KMS-11 (cell line): Measurements from ENCODE around the gene GAS2L1.

ENCODE experiments used
- H2AFZ ChIP-seq: fragments of 200-600 bp; sonication (generic); 2 replicates; pipeline ENCODE4 v1.6.1; 2016; ENCODE audit warnings: antibody characterized with exemption, mixed run types, low read depth
- H3K27ac ChIP-seq: fragments of 200-600 bp; sonication (generic); 2 replicates; pipeline ENCODE4 v1.6.1; 2016; ENCODE audit warnings: mild to moderate bottlenecking, mixed run types
- H3K27me3 ChIP-seq: fragments of 200-600 bp; sonication (generic); 2 replicates; pipeline ENCODE4 v1.6.1; 2017; ENCODE audit warnings: mild to moderate bottlenecking, low read depth, mixed run types, moderate library complexity; ENCODE audit not compliant: insufficient read depth
- H3K36me3 ChIP-seq: fragments of 200-600 bp; sonication (generic); 2 replicates; pipeline ENCODE4 v1.6.1; 2017; ENCODE audit warnings: mild to moderate bottlenecking, mixed run types; ENCODE audit not compliant: insufficient read depth
- H3K4me1 ChIP-seq: fragments of 200-600 bp; sonication (generic); 2 replicates; pipeline ENCODE4 v1.6.1; 2016; ENCODE audit warnings: mild to moderate bottlenecking, low read depth, mixed run types; ENCODE audit not compliant: poor library complexity, severe bottlenecking
- H3K4me2 ChIP-seq: fragments of 200-600 bp; sonication (generic); 2 replicates; pipeline ENCODE4 v1.7.0; 2016; ENCODE audit warnings: mild to moderate bottlenecking, mixed run types
- H3K4me3 ChIP-seq: fragments of 200-600 bp; sonication (generic); IDR thresholded peaks from 2 replicates; pipeline ENCODE4 v1.6.1; 2017; ENCODE audit warnings: low read depth, low read length, mixed read lengths; ENCODE audit not compliant: insufficient read depth
- H3K79me2 ChIP-seq: fragments of 200-600 bp; sonication (generic); 2 replicates; pipeline ENCODE4 v1.6.1; 2016; ENCODE audit warnings: low read depth, mixed run types; ENCODE audit not compliant: insufficient read depth
- H3K9ac ChIP-seq: fragments of 200-600 bp; sonication (generic); 2 replicates; pipeline ENCODE4 v1.6.1; 2016; ENCODE audit warnings: mild to moderate bottlenecking, mixed run types
- H4K20me1 ChIP-seq: fragments of 200-600 bp; sonication (generic); 2 replicates; pipeline ENCODE4 v1.6.1; 2016; ENCODE audit warnings: mild to moderate bottlenecking, mixed run types; ENCODE audit not compliant: insufficient read depth
- CTCF ChIP-seq: fragments of 200-600 bp; sonication (generic); conservative IDR thresholded peaks from 2 replicates; pipeline ENCODE4 v1.6.1; 2017; ENCODE audit warnings: low read depth, mild to moderate bottlenecking, antibody characterized with exemption, low read length, moderate library complexity, mixed read lengths

The GAS2L1 gene

GRCh38 chr22:29329581-29329980 is 23.1 kb downstream of the GAS2L1 start:
- no peaks in the 10 kb centered on the region for H3K27me3 ChIP-seq
- no peaks in the 10 kb centered on the region for H3K79me2 ChIP-seq
- no peak for TF ChIP-seq CTCF
- no peak overlapping the region for H3K9ac ChIP-seq
- H3K4me2 ChIP-seq: no peak overlapping the region
- H4K20me1 ChIP-seq: no peaks in the 10 kb centered on the region
- H3K4me3 ChIP-seq: no peak overlapping the region
- no peaks in the 10 kb centered on the region for H3K36me3 ChIP-seq
- no peak overlapping the region for H2AFZ ChIP-seq
- H3K4me1 ChIP-seq: no peaks in the 10 kb centered on the region
- no peak overlapping the region for H3K27ac ChIP-seq

- Histone ChIP-seq H3K79me2 (no peaks in the 10 kb centered on the region), H3K4me2 (no peak overlapping the region), H3K9ac (no peak overlapping the region), H3K4me1 (no peaks in the 10 kb centered on the region), H3K36me3 (no peaks in the 10 kb centered on the region), H3K27ac (no peak overlapping the region), H2AFZ (no peak overlapping the region), H3K4me3 (no peak overlapping the region), H4K20me1 (no peaks in the 10 kb centered on the region), H3K27me3 (no peaks in the 10 kb centered on the region)
- TF ChIP-seq CTCF: no peak
Observed at GRCh38 chr22:29330291-29330690, 23.8 kb downstream of the GAS2L1 start.

DNA sequence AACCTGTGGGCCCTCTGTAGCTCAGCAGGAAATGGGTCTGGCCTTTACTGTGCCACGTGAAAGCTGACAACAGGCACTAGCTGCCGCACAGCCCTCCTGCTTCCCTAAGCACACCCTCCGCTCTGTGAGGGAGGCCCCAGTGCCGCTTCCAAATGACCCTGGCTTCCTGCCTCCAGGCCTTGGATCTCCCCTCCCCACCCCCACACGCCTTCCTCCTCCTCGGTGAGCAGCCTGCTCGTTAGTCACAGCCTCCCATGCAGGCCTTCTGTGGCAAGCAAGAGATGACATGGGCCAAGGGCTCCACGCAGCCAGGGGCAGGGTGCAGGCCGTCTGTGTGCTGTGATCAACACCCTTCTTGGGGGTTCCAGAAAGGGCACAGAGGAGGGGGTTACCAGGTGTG is 24.3 kb downstream of the GAS2L1 start:
- Histone ChIP-seq H3K4me2 (no peak overlapping the region), H2AFZ (no peak overlapping the region), H3K27me3 (no peaks in the 10 kb centered on the region), H3K4me3 (no peak overlapping the region), H3K79me2 (no peaks in the 10 kb centered on the region), H3K36me3 (no peaks in the 10 kb centered on the region), H4K20me1 (no peaks in the 10 kb centered on the region), H3K27ac (no peak overlapping the region), H3K9ac (no peak overlapping the region), H3K4me1 (no peaks in the 10 kb centered on the region)
- TF ChIP-seq CTCF: no peak

DNA sequence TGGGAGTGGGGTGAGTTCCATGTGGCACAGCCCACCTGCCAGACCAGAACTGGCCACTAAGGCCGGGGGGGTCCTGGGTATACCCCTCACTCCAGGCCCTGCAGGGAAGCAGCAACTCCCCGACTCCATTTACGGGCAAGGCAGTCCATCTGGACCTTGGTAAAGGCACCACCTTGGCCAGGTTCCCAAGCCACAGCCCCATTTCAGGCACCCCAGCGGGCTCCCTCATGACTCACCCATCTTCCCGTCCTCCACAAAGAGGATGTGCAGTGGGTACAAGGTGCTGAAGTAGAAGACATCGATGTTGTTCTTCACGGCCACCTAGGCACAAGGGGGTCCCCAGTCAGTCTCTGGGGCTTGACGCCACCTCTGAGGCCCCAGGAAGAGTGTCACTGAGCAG is 24.8 kb downstream of the GAS2L1 start:
- TF ChIP-seq CTCF: no peak

More for the DNA sequence above, 24.8 kb downstream of the GAS2L1 start:
- no peak overlapping the region for H3K27ac ChIP-seq
- H3K79me2 ChIP-seq: no peaks in the 10 kb centered on the region
- no peaks in the 10 kb centered on the region for H4K20me1 ChIP-seq
- no peak overlapping the region for H3K4me3 ChIP-seq
- H3K36me3 ChIP-seq: no peaks in the 10 kb centered on the region
- H3K9ac ChIP-seq: no peak overlapping the region
- no peaks in the 10 kb centered on the region for H3K27me3 ChIP-seq
- no peak overlapping the region for H3K4me2 ChIP-seq
- no peak overlapping the region for H2AFZ ChIP-seq
- no peaks in the 10 kb centered on the region for H3K4me1 ChIP-seq
